HG03066 (cell line): Measurements from ENCODE around the gene MAN1A2.
A peak's percentile ranks its signal among the peaks of the same experiment; 100 is the strongest.

Experiments used
- ATAC-seq: cut with Tn5 transposase; IDR thresholded peaks from one replicate; pipeline ENCODE4 v1.9.1; 2021; ENCODE audit warnings: low read depth; ENCODE audit not compliant: unreplicated experiment

Gene MAN1A2

GRCh38 chr1:117359561-117360289, 7.5 kb upstream of the MAN1A2 start:
- ATAC-seq: no peak

- no peak for ATAC-seq
Measured at GRCh38 chr1:117362986-117363385, 4.3 kb upstream of the MAN1A2 start.

- ATAC-seq: no peak
Measured at GRCh38 chr1:117363571-117364048, 3.6 kb upstream of the MAN1A2 start.

- no peak for ATAC-seq
Measured at GRCh38 chr1:117364240-117364639, 3.0 kb upstream of the MAN1A2 start.

GRCh38 chr1:117365350-117366176, 1.7 kb upstream of the MAN1A2 start:
- ATAC-seq: no peak

- peak; percentile 39 for ATAC-seq
Measured at GRCh38 chr1:117366177-117367045, 838 bp upstream of the MAN1A2 start.

GRCh38 chr1:117368116-117369108, 1.2 kb downstream of the MAN1A2 start:
- no peak for ATAC-seq

- ATAC-seq: no peak
Measured at GRCh38 chr1:117370071-117370470, 2.8 kb downstream of the MAN1A2 start.

- ATAC-seq: no peak
Measured at GRCh38 chr1:117370509-117370908, 3.3 kb downstream of the MAN1A2 start.

GRCh38 chr1:117371441-117372151, 4.3 kb downstream of the MAN1A2 start:
- ATAC-seq: no peak

GRCh38 chr1:117372863-117373412, 5.7 kb downstream of the MAN1A2 start:
- ATAC-seq: no peak

- ATAC-seq: no peak
Measured at GRCh38 chr1:117373932-117374331, 6.7 kb downstream of the MAN1A2 start.

- ATAC-seq: no peak
Measured at GRCh38 chr1:117375327-117375726, 8.1 kb downstream of the MAN1A2 start.

- ATAC-seq: no peak
Measured at GRCh38 chr1:117387060-117387633, 19.9 kb downstream of the MAN1A2 start.

- ATAC-seq: no peak
Measured at GRCh38 chr1:117388328-117388727, 21.1 kb downstream of the MAN1A2 start.

- no peak for ATAC-seq
Measured at GRCh38 chr1:117389284-117389683, 22.0 kb downstream of the MAN1A2 start.

- no peak for ATAC-seq
Measured at GRCh38 chr1:117389779-117390178, 22.5 kb downstream of the MAN1A2 start.

GRCh38 chr1:117392771-117393170, 25.5 kb downstream of the MAN1A2 start:
- no peak for ATAC-seq
